ENCODE results near the gene TCTN3.

The TCTN3 gene

DNA sequence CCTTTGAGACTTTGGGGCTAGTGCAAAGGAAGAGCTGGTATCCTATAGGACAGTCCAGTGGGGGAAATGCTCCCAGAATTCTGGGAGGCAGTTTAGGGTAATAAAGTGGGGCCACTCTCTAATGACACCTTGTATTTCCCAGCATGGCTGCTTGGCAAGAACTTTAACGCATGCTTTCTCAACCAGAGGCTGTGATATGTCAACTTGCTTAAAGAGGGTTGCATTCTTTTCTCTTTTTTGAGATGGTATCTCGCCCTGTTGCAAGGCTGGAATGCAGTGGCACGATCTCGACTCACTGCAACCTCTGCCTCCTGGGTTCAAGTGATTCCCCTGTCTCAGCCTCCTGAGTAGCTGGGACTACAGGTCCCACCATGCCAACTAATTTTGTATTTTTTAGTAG is 75.6 kb downstream of the TCTN3 start:
- DNase-seq, result no peak

DNA sequence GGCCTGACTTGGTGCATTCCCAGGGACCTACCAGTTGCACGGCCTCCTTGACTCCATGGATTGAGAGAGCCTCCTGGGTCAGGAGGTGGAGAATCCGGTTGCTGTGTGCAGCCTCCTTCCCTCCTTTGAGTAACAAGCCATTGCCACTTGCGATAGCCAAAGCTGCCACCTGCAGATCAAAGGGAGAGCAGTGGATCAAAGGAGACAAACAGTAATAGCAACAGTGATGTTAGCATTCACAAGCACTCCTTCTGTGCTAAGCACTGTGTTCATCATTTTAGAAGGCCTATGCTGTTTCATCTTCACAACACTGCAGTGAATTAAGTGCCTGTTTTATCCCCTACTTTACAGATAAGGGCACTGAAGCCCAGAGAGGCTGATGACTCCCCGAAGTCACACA is 77.3 kb downstream of the TCTN3 start:
- no peak for DNase-seq
